Stimulated activated CD8-positive, alpha-beta memory T cell treated with anti-CD3 and anti-CD28 coated beads, Interleukin-7, amount 100 ng/mL, for 24 hours (primary cell): Measurements from ENCODE around the gene ITPR2.
A peak's percentile ranks its signal among the peaks of the same experiment; 100 is the strongest.
"Not testable (repeated sequence)": the region's sequence is repeated elsewhere in the genome, so short reads cannot be mapped to it uniquely, and the experiment has no call there.

ENCODE experiments used
- DNase-seq: peaks from one replicate; pipeline ENCODE4 v3.0.0-alpha.2; 2020; ENCODE audit warnings: low read depth

ITPR2 gene

DNA sequence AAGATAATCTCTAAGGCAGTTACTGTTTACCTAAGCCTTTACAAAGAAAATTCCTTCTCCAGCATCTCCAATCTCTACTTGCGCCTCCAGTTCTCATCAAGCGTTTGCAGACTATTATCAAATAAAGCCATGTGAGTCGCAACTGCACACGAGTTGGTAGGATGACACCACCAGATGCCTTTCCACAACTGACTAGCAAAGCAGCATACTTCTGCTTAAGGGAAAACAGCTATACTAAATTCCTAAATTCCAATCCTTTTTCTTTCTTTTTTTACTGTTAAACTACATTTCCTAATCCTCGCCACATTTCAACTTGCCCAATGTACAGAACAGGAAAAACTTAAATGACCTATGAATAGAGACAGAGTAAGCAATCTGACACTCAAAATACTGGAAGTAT lies 166.7 kb downstream of the ITPR2 start:
- no peak for DNase-seq

DNA sequence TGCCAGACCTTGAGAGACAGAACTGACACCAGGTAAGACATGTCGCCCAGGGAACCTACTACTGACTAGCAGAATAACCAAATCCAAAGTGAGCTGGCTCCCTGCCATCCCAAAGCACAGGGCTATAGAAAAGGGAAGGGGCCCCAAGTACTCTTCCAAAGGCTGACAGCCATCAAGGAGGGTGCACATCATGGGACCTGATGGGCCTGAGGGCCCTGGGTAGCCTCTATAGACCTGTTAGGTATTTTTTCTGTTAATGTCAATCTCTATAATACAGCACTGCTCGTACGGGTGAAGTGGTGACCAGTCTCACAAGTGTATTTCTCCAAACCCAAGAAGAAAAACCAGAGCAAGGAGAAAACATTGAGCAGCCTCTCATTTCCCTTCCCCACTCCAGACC lies 171.6 kb downstream of the ITPR2 start:
- DNase-seq = no peak

DNA sequence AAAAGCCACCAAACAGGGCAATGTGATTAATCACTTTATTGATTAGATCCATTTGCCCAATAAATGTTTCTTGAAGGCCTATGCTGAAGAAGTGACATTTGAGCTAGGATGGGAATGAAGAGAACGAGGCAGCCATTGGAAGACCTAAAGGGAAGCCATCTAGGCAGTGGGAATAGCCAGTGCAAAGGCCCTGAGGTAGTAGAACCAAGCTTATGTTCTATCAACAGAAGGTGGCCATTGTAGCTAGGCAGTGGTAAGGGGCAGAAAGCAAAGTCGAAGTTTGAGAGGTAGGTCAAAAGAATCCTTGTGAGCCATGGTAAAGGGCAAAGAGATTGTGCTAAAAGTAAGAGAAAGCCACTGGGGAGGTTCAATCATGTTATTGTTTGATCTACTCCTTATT lies 173.1 kb downstream of the ITPR2 start:
- DNase-seq = no peak

DNA sequence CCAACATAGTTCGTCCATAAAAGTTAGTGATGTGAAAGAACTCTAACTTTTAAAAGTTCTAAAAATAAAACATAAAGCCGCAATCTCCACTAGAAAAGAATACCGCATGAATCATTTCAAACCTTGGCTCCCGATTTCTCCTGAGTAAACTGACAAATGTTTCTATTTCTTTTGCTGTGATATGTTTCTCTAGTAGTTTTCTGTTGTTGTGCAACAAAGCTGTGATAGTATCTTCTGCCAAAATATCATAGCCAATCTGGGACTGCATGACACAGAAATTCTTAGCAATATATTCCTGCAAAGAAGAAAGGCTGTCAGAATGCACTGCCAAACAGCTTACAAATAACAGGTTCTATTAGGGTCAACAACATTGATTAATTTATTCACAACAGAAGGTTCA lies 174.0 kb downstream of the ITPR2 start:
- DNase-seq = no peak

DNA sequence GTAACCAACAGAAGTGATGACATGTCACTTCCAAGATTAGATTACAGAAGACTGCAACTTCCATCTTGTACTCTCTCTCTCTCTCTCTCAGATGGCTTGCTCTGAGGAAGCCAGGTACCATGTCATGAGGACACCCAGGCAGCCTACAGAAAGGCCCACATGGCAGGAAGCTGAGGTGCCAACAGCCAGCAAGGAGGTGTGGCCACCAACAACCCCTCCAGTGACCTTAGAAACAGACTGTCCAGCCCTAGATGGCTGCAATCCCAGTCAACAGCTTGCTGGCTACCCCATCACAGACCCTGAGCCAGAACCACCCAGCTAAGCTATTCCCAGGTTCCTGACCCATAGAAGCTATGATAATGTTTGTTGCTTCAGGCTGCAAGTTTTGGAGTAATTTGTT lies 178.4 kb downstream of the ITPR2 start:
- DNase-seq = no peak

DNA sequence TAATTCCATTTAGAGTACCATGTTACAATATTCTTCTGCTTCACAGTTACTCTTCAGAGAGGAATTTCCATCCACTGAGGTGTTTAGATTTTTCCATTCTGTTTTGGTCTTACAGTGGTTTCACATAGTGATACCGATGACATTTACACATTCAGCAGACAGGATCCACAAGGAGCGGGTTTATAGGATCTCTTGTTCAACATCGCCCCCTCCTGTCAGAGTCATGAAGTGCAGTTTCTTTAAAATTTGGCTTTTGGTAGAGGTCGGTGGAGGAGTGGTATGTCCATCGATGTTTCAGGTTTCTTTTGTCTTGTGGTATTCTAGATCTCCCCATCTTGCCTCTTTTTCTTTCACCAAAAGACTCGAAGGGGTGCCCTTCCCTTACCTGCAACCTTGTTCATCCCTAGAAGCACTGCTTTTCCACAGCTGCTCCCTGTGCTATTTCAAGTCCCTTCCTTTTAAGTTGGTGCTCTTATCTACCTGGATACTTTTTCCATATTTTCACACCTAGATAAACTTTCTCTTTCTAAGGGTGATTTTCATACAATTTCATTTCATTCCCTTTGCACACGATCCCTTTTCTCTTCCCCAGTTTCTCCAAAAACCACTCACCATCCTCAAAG lies 181.3 kb downstream of the ITPR2 start:
- peak; percentile 2 for DNase-seq

DNA sequence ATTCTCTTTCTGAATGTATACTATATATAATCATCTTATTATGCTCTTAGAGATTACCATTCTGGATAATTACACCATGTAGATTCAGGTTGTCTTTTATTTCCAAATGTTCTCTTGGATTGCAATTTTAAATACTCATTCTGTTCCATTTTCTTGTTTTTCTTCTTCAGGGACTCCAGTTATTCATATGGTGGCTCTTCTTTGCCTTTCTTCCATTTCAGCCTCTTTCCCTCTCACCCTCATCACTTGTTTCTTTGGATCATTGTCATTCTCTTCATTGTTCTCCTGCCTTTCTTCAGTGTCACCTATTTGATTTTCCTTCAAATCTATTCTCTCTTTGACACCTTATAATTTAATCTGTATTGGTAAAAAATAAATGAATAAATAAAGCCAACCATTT lies 182.0 kb downstream of the ITPR2 start:
- no peak for DNase-seq

DNA sequence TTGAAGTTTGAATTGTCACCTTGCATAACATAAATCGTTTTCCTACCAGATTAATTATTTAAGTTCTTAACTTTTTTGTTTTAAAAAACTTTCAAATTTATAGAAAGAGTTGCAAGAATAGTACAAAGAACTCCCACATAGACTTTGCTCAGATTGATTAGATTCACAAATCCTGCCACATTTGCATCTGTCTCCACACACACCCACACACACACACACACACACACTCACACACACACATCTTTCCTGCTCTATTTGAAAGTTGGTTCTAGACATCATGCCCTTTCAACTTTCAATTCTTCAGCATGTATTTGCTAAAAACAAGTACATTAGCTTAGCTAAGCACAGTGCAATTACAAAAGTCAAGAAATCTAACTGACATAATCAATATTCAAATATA lies 184.0 kb downstream of the ITPR2 start:
- DNase-seq = no peak

DNA sequence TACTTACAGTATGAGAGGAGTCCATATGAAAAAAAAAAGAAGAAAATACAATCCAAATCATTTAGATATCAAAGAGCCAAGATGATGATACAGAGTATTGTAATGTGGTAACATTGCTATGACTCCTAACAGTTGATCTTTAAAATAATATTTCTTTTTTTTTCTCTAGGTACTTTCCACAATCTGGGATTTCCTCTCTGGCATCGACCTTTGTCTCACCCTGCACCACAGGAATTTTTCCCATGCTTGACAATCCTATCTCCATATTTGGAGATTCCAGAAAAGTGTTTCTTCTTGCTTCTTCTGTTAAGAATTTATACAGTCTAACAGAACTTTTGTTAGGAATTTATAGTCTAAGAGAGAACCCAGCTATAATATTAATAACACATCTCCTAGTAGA lies 184.4 kb downstream of the ITPR2 start:
- DNase-seq = no peak

DNA sequence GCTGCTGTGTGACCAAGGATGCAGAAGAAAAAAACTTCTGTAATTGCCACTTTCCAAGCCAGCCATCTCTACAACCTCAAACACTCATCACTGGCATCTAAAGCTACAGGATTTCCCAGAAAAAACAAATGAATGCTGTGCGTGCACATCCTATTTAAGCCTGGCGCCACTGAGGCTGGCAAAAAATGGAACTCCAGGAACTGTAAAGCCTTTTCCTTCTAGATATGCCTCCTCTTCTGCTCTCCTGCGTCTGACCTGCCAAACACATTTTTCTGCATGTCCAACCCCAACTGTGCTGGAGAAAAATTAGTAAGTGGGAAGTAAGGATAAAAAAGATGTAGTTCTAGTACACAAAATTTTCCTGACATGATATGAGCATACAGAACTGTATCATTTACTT lies 184.9 kb downstream of the ITPR2 start:
- DNase-seq = no peak

DNA sequence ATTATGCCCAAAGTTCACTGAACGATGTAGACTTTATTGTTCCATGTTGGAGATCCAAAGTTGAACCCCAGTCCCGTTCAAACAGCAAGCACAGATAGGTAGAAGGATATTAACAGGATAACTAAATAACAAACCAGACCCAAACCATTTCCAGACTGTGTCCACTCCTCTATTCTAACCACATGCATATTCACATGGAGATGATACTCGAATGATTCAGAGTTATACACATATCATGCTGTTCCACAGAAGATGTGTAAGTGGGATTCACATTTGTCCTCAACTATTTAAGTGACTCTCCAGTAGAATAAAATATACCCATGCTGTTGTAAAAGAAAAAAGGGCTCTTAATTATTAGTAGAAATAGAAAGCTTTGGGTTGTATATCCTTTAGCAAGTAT lies 185.9 kb downstream of the ITPR2 start:
- no peak for DNase-seq

DNA sequence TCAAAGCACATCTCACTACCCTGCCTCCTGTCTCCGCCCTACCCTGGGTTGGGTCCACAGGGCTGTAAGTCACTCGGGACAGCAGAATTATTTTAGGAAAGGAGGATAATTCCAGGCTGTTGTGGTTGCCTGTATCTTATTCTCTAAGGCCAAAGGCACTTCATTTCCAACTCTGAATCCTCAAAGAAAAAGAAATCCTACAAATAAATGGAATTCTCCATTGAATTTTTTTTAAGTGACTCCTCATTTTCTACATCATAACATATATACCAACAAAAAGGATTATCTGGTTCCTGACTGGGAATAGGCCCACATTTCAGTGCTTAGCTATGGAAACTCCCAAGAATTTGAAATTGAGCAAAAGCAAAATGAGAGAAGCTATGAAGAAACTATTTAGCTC lies 186.4 kb downstream of the ITPR2 start:
- DNase-seq = no peak

DNA sequence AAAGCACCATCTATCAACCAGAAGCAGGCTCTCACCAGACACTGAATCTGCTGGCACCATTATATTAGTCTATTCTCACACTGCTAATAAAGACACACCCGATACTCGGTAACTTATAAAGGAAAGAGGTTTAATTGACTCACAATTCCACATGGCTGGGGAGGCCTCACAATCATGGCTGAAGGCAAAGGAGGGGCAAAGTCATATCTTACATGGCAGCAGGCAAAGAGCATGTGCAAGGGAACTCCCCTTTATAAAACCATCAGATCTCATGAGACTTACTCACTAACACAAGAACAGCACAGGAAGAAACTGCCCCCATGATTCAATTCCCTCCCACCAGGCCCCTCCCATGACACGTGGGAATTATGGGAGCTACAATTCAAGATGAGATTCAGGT lies 188.6 kb downstream of the ITPR2 start:
- not testable (repeated sequence) for DNase-seq

DNA sequence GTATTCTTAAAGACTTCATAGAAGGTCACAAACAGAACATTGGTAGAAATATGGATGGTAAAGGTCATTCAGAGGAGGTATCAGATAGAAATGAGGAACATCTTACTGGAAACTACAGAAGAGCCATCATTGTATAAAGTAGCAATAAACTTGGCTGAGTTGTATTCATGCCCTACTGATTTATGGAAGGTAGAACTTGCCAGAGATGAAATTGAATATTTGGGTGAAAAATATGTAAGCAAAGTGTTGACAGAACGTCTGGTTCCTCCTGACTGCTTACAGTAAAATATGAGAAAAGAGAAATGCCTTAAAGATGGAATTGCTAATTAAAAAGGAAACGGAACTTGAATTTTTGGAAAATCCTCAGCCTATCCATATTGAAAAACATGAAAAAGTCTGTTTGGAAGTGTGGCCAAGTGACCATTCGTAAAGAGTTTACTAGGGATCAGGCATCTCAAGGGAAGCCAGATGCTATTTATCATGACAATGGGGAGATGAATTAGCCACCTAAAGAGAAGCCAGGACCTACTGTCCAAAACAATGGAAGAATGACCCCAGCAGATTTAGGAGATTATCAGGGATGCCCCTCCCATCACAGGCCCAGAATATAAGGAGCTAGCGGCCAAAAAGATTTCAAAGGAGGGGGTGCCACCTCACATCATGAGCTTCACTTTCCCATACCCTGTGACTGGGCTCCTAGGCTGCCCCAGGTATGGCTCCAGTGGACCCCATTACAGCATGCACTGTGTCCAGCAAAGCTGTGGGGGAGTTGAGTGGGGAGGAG lies 189.3 kb downstream of the ITPR2 start:
- DNase-seq = no peak

DNA sequence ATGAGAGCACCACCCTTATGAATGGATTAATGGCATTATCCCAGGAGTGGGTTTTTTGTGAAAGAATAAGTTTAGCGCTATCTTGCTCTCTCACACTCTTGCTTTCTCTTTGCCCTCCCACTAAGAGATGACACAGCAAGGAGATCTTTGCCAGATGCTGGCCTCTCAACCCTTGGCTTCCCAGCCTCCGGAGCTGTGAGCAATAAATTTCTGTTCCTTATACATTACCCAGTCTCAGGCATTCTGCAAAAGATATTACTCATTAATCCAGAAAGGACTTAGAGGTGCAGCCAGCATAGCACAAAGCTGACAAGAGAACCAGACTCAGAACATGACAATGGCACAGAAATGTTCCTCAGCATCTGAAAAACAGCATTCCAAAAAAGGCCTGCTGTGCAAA lies 190.6 kb downstream of the ITPR2 start:
- no peak for DNase-seq

DNA sequence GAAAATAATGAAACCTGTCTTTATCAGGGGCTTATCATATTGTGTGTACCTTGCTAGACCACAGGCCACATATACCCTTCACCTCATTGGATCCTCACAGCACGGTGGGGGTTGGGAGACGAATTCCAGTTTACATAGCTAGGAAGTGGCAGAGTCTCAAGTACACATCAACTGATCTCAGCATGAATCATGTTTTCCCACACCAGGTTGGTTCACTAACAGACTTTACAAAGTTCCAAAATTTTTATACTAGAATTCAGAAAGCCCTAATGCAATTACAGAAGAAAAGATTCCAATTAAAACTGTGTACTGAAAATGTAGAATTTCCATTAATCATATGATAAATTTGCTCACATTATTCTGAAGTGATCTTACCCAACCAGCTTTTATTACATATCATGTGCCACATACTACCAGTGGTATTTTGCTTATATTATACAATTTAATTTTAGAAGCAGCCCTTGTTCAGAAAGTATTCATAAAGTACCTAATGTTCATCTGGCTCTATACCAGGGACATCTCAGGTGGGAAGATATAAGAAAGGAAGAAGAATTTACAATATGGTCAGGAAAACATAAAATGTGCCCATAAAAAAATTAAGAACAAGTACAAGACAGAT lies 196.2 kb downstream of the ITPR2 start:
- DNase-seq = no peak

DNA sequence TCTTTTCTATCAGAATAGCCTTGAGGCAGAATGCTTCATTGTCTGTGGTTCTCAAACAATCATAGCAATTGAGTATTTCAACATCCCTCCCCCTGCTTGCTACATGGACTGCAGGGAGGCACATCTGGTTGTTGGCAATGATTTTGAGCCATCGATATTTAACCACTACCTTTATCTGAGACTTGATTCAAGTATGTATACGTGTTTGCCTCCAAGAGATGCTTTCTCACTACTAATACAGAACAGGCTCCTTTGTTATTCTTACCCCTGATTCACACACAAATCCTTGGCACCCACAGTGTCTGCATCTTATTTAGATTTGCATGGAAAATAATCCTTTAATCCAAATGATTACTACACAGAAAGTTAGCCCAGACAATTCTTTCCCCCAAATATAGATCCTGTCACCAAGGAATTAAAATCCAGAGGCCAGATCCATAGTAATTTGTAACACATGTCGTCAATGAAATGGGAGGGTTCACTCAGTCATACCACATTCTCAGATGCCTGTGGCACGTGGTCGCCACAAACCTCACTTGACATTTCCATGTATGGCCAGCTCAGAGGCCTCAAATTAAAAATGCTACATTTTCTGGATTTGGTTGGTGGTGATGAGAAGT lies 199.3 kb downstream of the ITPR2 start:
- no peak for DNase-seq

DNA sequence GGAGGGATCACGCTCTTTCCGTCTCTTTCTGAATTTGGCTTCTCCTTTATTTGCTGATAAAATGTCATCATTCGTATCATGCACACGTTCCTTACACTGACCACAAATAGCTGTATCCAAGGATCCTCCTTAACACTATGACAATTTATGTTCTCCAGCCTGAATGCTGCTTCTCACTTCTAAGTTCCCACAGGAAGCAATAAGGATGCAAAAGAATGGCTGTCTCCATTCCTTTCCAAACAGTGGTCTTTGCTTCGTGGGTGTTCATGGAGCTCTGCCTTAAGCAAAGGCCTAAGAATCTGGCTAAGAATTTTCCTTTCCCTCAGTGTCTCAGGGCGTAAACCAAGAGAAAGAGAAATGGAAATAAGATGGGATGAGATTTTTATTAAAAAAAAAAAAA lies 200.2 kb downstream of the ITPR2 start:
- DNase-seq = no peak

DNA sequence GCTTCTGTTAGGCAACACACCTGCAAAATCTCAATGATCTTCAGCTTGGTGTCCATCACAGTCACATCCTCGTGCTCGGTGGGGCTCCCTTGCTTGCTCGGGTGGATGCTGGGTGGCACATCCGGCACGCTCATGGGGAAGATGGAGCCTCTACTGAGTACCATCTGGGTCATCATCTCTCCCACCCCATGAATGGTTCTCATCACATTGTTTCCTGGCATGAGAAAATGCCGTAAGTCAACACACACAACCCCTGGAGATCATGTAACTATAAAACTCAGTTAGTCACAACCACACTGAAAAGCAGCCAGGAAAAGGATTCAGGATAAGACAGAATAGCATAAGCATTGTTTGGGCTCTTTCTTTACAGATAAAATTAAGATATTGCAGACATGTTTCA lies 201.1 kb downstream of the ITPR2 start:
- no peak for DNase-seq

DNA sequence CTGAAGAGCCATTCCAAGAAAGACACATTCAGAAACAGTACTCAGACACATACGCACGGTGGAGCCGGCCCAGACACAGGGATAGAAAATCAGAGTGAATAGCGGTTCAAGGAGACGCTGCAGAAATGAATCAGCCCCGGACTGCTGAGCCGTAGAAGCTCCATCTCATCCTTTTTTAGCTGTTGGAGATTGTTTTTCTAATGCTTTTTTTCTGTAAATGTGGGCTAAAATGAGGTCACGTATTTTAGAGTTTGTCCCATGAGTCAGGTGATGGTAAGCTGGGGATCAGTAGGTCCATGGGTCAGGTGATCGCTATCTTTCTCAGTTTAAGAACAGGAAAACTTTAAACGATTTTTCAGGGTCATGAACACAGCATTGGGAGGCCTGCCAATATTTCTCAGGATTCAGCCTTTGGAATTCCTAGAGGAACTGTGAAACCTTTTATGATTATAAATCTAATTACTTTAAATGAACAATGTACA lies 202.4 kb downstream of the ITPR2 start:
- DNase-seq = no peak

DNA sequence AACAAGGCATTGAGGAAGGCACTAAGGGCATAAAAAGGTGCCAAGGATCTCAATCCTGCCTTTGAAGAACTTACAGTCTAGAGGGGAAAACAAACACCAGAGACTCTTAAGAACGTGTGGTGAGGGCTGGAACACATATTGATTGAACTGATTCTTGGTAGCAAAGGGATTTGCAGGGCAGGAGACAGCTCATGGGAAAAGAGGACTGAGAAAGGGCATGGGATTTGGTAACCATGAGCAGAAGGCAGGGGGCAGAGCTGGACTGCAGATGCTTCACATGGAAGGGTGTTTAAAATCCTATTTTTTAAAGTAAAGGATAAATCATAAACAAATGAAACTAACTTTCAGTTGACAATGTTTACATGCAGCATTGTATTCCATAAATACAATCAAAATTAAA lies 203.1 kb downstream of the ITPR2 start:
- DNase-seq = no peak

DNA sequence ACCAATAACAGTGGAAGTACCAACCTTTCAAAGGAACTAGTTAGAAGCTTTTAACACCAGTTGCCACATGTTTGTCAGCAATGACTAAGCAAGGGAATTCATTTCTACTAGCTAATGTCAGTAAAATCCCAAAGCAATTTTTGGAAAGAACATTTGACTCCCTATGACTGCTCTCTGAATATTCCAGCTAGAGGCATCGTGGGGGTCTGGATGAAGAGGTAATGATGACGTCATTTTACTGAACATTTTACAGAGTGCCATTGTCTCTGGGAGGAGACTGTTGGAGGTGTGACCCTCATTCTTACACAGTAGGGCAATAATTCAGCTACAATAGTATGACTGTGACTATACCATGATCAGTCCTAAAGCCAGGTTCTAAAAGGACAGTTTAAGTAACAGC lies 204.8 kb downstream of the ITPR2 start:
- DNase-seq = no peak

DNA sequence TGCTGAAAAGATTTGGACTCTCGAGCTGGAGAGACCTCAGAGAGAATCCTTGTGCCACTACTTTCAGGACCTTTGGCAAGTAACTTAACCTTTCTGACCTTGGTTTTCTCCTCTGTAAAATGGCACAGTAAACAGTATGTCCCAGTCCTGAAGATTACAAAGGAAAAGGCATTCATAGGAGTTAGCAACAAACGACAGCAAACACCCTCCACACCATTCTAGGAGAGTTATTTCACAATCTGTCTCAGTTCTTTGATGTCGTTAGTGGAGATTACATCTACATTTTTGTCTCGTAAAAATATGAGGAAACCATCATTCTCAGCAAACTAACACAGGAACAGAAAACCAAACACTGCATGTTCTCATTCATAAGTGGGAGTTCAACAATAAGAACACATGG lies 205.7 kb downstream of the ITPR2 start:
- no peak for DNase-seq
